NT2/D1 (cell line): ENCODE measurements around the gene SPPL2C.

Experiments used
- DNase-seq: peaks from one replicate; pipeline ENCODE4 v3.0.0-alpha.2; 2011; ENCODE audit warnings: low read depth, low spot score
- H3K27me3 ChIP-seq: 2 replicates; pipeline ENCODE4 v1.6.0; 2011; ENCODE audit warnings: mild to moderate bottlenecking; ENCODE audit not compliant: insufficient read length, insufficient read depth
- H3K36me3 ChIP-seq: 2 replicates; pipeline ENCODE4 v1.6.1; 2011; ENCODE audit warnings: mild to moderate bottlenecking, low read length, mixed read lengths; ENCODE audit not compliant: insufficient read depth, insufficient read length
- H3K4me1 ChIP-seq: 2 replicates; pipeline ENCODE4 v1.5.1; 2011; ENCODE audit not compliant: insufficient read depth, insufficient read length
- H3K4me3 ChIP-seq: 2 replicates; pipeline ENCODE4 v1.5.1; 2011; ENCODE audit warnings: low read depth; ENCODE audit not compliant: insufficient read length
- H3K9ac ChIP-seq: 2 replicates; pipeline ENCODE4 v1.6.0; 2011; ENCODE audit warnings: low read depth; ENCODE audit not compliant: insufficient read length
- H3K9me3 ChIP-seq: 2 replicates; pipeline ENCODE4 v1.5.1; 2011; ENCODE audit warnings: mild to moderate bottlenecking, low read length; ENCODE audit not compliant: insufficient read depth
- SUZ12 ChIP-seq: IDR thresholded peaks from 2 replicates; pipeline ENCODE4 v1.6.1; 2011; ENCODE audit not compliant: insufficient read length, insufficient read depth; ENCODE audit errors: extremely low read depth
- YY1 ChIP-seq: IDR thresholded peaks from 2 replicates; pipeline ENCODE4 v1.6.1; 2011; ENCODE audit not compliant: insufficient read length, insufficient read depth
- ZNF274 ChIP-seq: IDR thresholded peaks from 2 replicates; pipeline ENCODE4 v1.6.1; 2011; ENCODE audit warnings: mild to moderate bottlenecking, low read depth, low read length

The SPPL2C gene

GRCh38 chr17:45838751-45839295 is 5.9 kb upstream of the SPPL2C start:
- H3K4me3 ChIP-seq, result no peak overlapping the region
- TF ChIP-seq ZNF274 (no peak), YY1 (no peak), SUZ12 (no peak)
- DNase-seq, result no peak
- no peaks in the 10 kb centered on the region for H3K27me3 ChIP-seq
- H3K36me3 ChIP-seq, result no peaks in the 10 kb centered on the region
- H3K4me1 ChIP-seq, result peaks cover 19% of the 10 kb centered on the region
- no peaks in the 10 kb centered on the region for H3K9me3 ChIP-seq
- no peak overlapping the region for H3K9ac ChIP-seq

GRCh38 chr17:45839442-45839841 is 5.2 kb upstream of the SPPL2C start:
- no peak for DNase-seq
- Histone ChIP-seq H3K4me1 (peaks cover 19% of the 10 kb centered on the region), H3K9me3 (no peaks in the 10 kb centered on the region), H3K9ac (no peak overlapping the region), H3K4me3 (no peak overlapping the region), H3K36me3 (no peaks in the 10 kb centered on the region), H3K27me3 (no peaks in the 10 kb centered on the region)
- no peak for TF ChIP-seq ZNF274
- TF ChIP-seq SUZ12, result no peak
- TF ChIP-seq YY1, result no peak

- Histone ChIP-seq H3K9ac (no peak overlapping the region), H3K4me3 (no peak overlapping the region), H3K4me1 (peaks cover 18% of the 10 kb centered on the region), H3K36me3 (no peaks in the 10 kb centered on the region), H3K9me3 (no peaks in the 10 kb centered on the region), H3K27me3 (no peaks in the 10 kb centered on the region)
- no peak for TF ChIP-seq ZNF274
- no peak for TF ChIP-seq YY1
- TF ChIP-seq SUZ12, result no peak
- DNase-seq, result no peak
Measured at GRCh38 chr17:45841186-45841585, 3.5 kb upstream of the SPPL2C start.

GRCh38 chr17:45841883-45842525 is 2.7 kb upstream of the SPPL2C start:
- peaks cover 12% of the 10 kb centered on the region for H3K4me1 ChIP-seq
- no peak overlapping the region for H3K4me3 ChIP-seq
- no peak for DNase-seq
- no peaks in the 10 kb centered on the region for H3K36me3 ChIP-seq
- no peak overlapping the region for H3K9ac ChIP-seq
- TF ChIP-seq YY1, result no peak
- TF ChIP-seq SUZ12, result no peak
- H3K9me3 ChIP-seq, result no peaks in the 10 kb centered on the region
- no peaks in the 10 kb centered on the region for H3K27me3 ChIP-seq

GRCh38 chr17:45843722-45844121 is 959 bp upstream of the SPPL2C start:
- no peak for DNase-seq
- no peaks in the 10 kb centered on the region for H3K36me3 ChIP-seq
- no peaks in the 10 kb centered on the region for H3K27me3 ChIP-seq
- no peaks in the 10 kb centered on the region for H3K9me3 ChIP-seq
- TF ChIP-seq SUZ12, result no peak
- TF ChIP-seq YY1, result no peak
- TF ChIP-seq ZNF274, result no peak
- no peaks in the 10 kb centered on the region for H3K4me1 ChIP-seq
- no peak overlapping the region for H3K4me3 ChIP-seq
- H3K9ac ChIP-seq, result no peak overlapping the region

GRCh38 chr17:45845376-45846185 is 900 bp downstream of the SPPL2C start:
- H3K4me3 ChIP-seq, result no peak overlapping the region
- no peaks in the 10 kb centered on the region for H3K9me3 ChIP-seq
- H3K9ac ChIP-seq, result no peak overlapping the region
- DNase-seq, result no peak
- TF ChIP-seq SUZ12 (no peak), ZNF274 (no peak), YY1 (no peak)
- no peaks in the 10 kb centered on the region for H3K27me3 ChIP-seq
- peaks cover 2% of the 10 kb centered on the region for H3K4me1 ChIP-seq
- H3K36me3 ChIP-seq, result no peaks in the 10 kb centered on the region

- no peak for DNase-seq
- TF ChIP-seq ZNF274 (no peak), SUZ12 (no peak), YY1 (no peak)
Measured at GRCh38 chr17:45846223-45846622, 1.5 kb downstream of the SPPL2C start.

More at GRCh38 chr17:45846223-45846622, 1.5 kb downstream of the SPPL2C start:
- no peak overlapping the region for H3K4me3 ChIP-seq
- no peaks in the 10 kb centered on the region for H3K36me3 ChIP-seq
- peaks cover 2% of the 10 kb centered on the region for H3K4me1 ChIP-seq
- H3K9ac ChIP-seq, result no peak overlapping the region
- no peaks in the 10 kb centered on the region for H3K9me3 ChIP-seq
- peaks cover 3% of the 10 kb centered on the region for H3K27me3 ChIP-seq
